WTC11 (cell line): ENCODE measurements around the gene EDC3. TPM values are rescaled to one million over a fixed set of nuclear protein-coding genes. Genes with fewer than 3 reads are reported as not detected.

Experiments
- ATAC-seq: fragments of 200-7000 bp; cut with Tn5 transposase; 2 replicates; pipeline ENCODE4 v1.10.0; 2021; ENCODE audit warnings: mild to moderate bottlenecking, moderate library complexity
- CTCF ChIA-PET: fragments of 300-600 bp; sonication (Branson Sonifier 250); formaldehyde crosslinking; loops from one replicate; lab custom pipeline; 2021; ENCODE audit warnings: antibody characterized with exemption; lab: Charles Lee
- POLR2A ChIA-PET: fragments of 350-600 bp; sonication (Branson Sonifier 250); formaldehyde crosslinking; loops from one replicate; lab custom pipeline; 2021; ENCODE audit warnings: antibody characterized with exemption; lab: Charles Lee
- DNase-seq: peaks from one replicate; pipeline ENCODE4 v3.0.0; 2021; ENCODE audit warnings: low spot score
- H3K27ac Mint-ChIP-seq: 2 replicates; pipeline ENCODE4 v1.8.0; 2021; ENCODE audit warnings: mixed read lengths
- H3K27me3 Mint-ChIP-seq: 2 replicates; pipeline ENCODE4 v1.8.0; 2021; ENCODE audit warnings: low read depth, mild to moderate bottlenecking, moderate library complexity, mixed read lengths
- H3K36me3 Mint-ChIP-seq: 2 replicates; pipeline ENCODE4 v1.8.0; 2021; ENCODE audit warnings: mixed read lengths
- H3K4me1 Mint-ChIP-seq: 2 replicates; pipeline ENCODE4 v1.8.0; 2022; ENCODE audit warnings: mixed read lengths
- H3K4me3 Mint-ChIP-seq: 2 replicates; pipeline ENCODE4 v1.8.0; 2021; ENCODE audit warnings: mild to moderate bottlenecking, moderate library complexity, mixed read lengths
- H3K9me3 Mint-ChIP-seq: 2 replicates; pipeline ENCODE4 v1.8.0; 2021; ENCODE audit warnings: mixed read lengths
- CDX4 ChIP-seq: fragments of 250-450 bp; sonication (Bioruptor Pico); IDR thresholded peaks from 2 replicates; pipeline ENCODE4 v1.9.0; 2021; ENCODE audit warnings: moderate library complexity, mild to moderate bottlenecking, inconsistent platforms, borderline replicate concordance
- EMX1 ChIP-seq: fragments of 250-450 bp; sonication (Bioruptor Pico); IDR thresholded peaks from 2 replicates; pipeline ENCODE4 v1.8.0; 2021; ENCODE audit warnings: mild to moderate bottlenecking
- ERG ChIP-seq: fragments of 250-450 bp; sonication (Bioruptor Pico); IDR thresholded peaks from 2 replicates; pipeline ENCODE4 v1.8.0; 2021; ENCODE audit warnings: mild to moderate bottlenecking
- ETV6 ChIP-seq: sonication (generic); formaldehyde crosslinking; IDR thresholded peaks from 2 replicates; pipeline ENCODE4 v1.8.1; 2022; ENCODE audit warnings: mild to moderate bottlenecking, missing genetic modification reagents
- FOXJ3 ChIP-seq: sonication (generic); formaldehyde crosslinking; IDR thresholded peaks from 2 replicates; pipeline ENCODE4 v1.9.0; 2021; ENCODE audit warnings: missing genetic modification reagents, mild to moderate bottlenecking, borderline replicate concordance
- FOXK1 ChIP-seq: sonication (generic); formaldehyde crosslinking; IDR thresholded peaks from 2 replicates; pipeline ENCODE4 v1.8.0; 2022; ENCODE audit warnings: mild to moderate bottlenecking, moderate library complexity, missing genetic modification reagents
- FOXP4 ChIP-seq: sonication (generic); formaldehyde crosslinking; IDR thresholded peaks from 2 replicates; pipeline ENCODE4 v1.8.0; 2022; ENCODE audit warnings: mild to moderate bottlenecking, missing genetic modification reagents
- GABPB1 ChIP-seq: sonication (generic); formaldehyde crosslinking; IDR thresholded peaks from 2 replicates; pipeline ENCODE4 v1.8.1; 2023; ENCODE audit warnings: mild to moderate bottlenecking, missing genetic modification reagents
- GRHL2 ChIP-seq: fragments of 250-450 bp; sonication (Bioruptor Pico); IDR thresholded peaks from 2 replicates; pipeline ENCODE4 v1.8.0; 2022; ENCODE audit warnings: mild to moderate bottlenecking, moderate library complexity; ENCODE audit not compliant: insufficient replicate concordance, severe bottlenecking
- GTF2I ChIP-seq: fragments of 250-450 bp; sonication (Bioruptor Pico); conservative IDR thresholded peaks from 2 replicates; pipeline ENCODE4 v1.4.0; 2021; ENCODE audit warnings: mild to moderate bottlenecking
- KAT7 ChIP-seq: sonication (generic); formaldehyde crosslinking; IDR thresholded peaks from 2 replicates; pipeline ENCODE4 v1.8.1; 2023; ENCODE audit warnings: missing genetic modification reagents, mild to moderate bottlenecking, borderline replicate concordance
- MAX ChIP-seq: sonication (generic); formaldehyde crosslinking; IDR thresholded peaks from 2 replicates; pipeline ENCODE4 v1.8.0; 2022; ENCODE audit warnings: mild to moderate bottlenecking, missing genetic modification reagents
- MYBL2 ChIP-seq: sonication (generic); formaldehyde crosslinking; IDR thresholded peaks from 2 replicates; pipeline ENCODE4 v1.8.1; 2023; ENCODE audit warnings: mild to moderate bottlenecking, moderate library complexity, missing genetic modification reagents
- NR1H2 ChIP-seq: sonication (generic); formaldehyde crosslinking; IDR thresholded peaks from 2 replicates; pipeline ENCODE4 v1.9.0; 2021; ENCODE audit warnings: mild to moderate bottlenecking, moderate library complexity, missing genetic modification reagents
- PREB ChIP-seq: sonication (generic); formaldehyde crosslinking; IDR thresholded peaks from 2 replicates; pipeline ENCODE4 v1.8.1; 2022; ENCODE audit warnings: mild to moderate bottlenecking, missing genetic modification reagents, moderate library complexity, borderline replicate concordance
- PRRX2 ChIP-seq: fragments of 250-450 bp; sonication (Bioruptor Pico); IDR thresholded peaks from 2 replicates; pipeline ENCODE4 v1.8.0; 2021; ENCODE audit warnings: mild to moderate bottlenecking
- TP53 ChIP-seq: sonication (generic); formaldehyde crosslinking; IDR thresholded peaks from 2 replicates; pipeline ENCODE4 v1.8.1; 2023; ENCODE audit warnings: mild to moderate bottlenecking, missing genetic modification reagents
- total RNA-seq: library from RNA; stranded (reverse); gene quantifications from 3 replicates; pipeline ENCODE4 v1.2.3, GENCODE V29; 2021
- TF ChIP-seq, protein P1 (sequence below): fragments of 250-450 bp; sonication (Bioruptor Pico); conservative IDR thresholded peaks from 2 replicates; pipeline ENCODE4 v1.9.0; 2021; ENCODE audit warnings: mild to moderate bottlenecking
- TF ChIP-seq, protein P2 (sequence below): sonication (generic); formaldehyde crosslinking; IDR thresholded peaks from 2 replicates; pipeline ENCODE4 v1.8.1; 2023; ENCODE audit warnings: mild to moderate bottlenecking, missing genetic modification reagents, moderate library complexity
- TF ChIP-seq, protein P3 (sequence below): sonication (generic); formaldehyde crosslinking; IDR thresholded peaks from 2 replicates; pipeline ENCODE4 v1.8.1; 2023; ENCODE audit warnings: mild to moderate bottlenecking, missing genetic modification reagents
- TF ChIP-seq, protein P4 (sequence below): sonication (generic); formaldehyde crosslinking; IDR thresholded peaks from 2 replicates; pipeline ENCODE4 v1.8.1; 2022; ENCODE audit warnings: missing genetic modification reagents, borderline replicate concordance

The EDC3 gene
- total RNA-seq, 1 experiment from 2014 or later = 54.7 TPM

- TF ChIP-seq, protein P1, sequence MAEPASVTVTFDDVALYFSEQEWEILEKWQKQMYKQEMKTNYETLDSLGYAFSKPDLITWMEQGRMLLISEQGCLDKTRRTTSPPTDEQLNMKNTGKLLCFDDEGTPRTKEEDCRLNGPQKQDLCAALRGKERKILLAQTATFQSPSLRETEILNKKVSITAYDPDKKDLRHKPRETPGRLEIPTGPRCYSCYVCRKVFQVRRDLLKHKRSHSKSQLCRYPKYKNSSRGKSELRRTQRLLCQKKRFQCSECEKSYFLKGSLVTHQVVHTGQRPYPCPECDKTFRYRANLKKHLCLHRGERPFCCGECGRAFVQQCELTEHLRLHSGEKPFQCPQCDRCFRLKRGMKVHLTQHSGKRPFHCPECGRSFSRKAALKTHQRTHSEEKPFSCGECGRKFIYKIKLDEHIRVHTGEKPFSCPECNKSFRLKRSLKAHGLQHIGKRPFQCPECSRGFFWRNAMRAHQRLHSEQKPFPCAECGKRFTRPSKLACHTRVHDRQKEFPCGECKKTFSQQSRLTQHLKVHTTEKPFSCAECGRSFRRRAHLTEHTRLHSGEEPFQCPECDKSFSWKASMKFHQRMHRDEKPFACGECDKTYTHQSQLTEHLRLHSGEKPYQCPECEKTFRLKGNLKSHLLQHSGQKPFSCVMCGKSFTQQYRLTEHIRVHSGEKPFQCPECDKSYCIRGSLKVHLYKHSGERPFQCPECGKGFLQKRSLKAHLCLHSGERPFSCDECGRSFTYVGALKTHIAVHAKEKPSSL (CRISPR knock-in tag) = no peak
- TF ChIP-seq, protein P2, sequence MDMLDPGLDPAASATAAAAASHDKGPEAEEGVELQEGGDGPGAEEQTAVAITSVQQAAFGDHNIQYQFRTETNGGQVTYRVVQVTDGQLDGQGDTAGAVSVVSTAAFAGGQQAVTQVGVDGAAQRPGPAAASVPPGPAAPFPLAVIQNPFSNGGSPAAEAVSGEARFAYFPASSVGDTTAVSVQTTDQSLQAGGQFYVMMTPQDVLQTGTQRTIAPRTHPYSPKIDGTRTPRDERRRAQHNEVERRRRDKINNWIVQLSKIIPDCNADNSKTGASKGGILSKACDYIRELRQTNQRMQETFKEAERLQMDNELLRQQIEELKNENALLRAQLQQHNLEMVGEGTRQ (CRISPR knock-in tag) = no peak
- no peak for TF ChIP-seq KAT7 (CRISPR knock-in tag)
- no peak for TF ChIP-seq NR1H2 (CRISPR knock-in tag)
- no peak for TF ChIP-seq ETV6 (CRISPR knock-in tag)
- no peak for TF ChIP-seq FOXJ3 (CRISPR knock-in tag)
- TF ChIP-seq MYBL2 = no peak
- TF ChIP-seq, all 79 proteins: peak for 0
Measured at GRCh38 chr15:74664028-74664616, 31.7 kb downstream of the EDC3 start (continued).

- ChIA-PET POLR2A (interaction anchor here (1.2 kb wide), 1 partner anchor 97 kb away, joined by 3 read pairs; no protein-coding TSS in a partner anchor), CTCF (interaction anchor here (0.5 to 3.9 kb wide), 6 partner anchors 10 to 107 kb away, joined by 3 to 24 read pairs (median 5); no protein-coding TSS in a partner anchor)
- H3K27ac Mint-ChIP-seq = peak overlapping the region; percentile 57; the same call in 1 of the 2 replicates
- no peaks in the 10 kb centered on the region for H3K9me3 Mint-ChIP-seq
- H3K4me1 Mint-ChIP-seq = peaks cover 4% of the 10 kb centered on the region; the same call in 1 of the 2 replicates
- no peak for DNase-seq
- H3K36me3 Mint-ChIP-seq = peaks cover 4% of the 10 kb centered on the region
- no peaks in the 10 kb centered on the region for H3K27me3 Mint-ChIP-seq
- H3K4me3 Mint-ChIP-seq = no peak overlapping the region
- ATAC-seq = no peak
- no peak for TF ChIP-seq GTF2I
- TF ChIP-seq PREB (CRISPR knock-in tag) = no peak
- TF ChIP-seq, protein P3, sequence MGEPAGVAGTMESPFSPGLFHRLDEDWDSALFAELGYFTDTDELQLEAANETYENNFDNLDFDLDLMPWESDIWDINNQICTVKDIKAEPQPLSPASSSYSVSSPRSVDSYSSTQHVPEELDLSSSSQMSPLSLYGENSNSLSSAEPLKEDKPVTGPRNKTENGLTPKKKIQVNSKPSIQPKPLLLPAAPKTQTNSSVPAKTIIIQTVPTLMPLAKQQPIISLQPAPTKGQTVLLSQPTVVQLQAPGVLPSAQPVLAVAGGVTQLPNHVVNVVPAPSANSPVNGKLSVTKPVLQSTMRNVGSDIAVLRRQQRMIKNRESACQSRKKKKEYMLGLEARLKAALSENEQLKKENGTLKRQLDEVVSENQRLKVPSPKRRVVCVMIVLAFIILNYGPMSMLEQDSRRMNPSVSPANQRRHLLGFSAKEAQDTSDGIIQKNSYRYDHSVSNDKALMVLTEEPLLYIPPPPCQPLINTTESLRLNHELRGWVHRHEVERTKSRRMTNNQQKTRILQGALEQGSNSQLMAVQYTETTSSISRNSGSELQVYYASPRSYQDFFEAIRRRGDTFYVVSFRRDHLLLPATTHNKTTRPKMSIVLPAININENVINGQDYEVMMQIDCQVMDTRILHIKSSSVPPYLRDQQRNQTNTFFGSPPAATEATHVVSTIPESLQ = no peak
- no peak for TF ChIP-seq ERG
- no peak for TF ChIP-seq CDX4 (CRISPR knock-in tag)
- TF ChIP-seq GRHL2 (CRISPR knock-in tag) = no peak
- no peak for TF ChIP-seq TP53 (CRISPR knock-in tag)
- TF ChIP-seq FOXK1 = no peak
- no peak for TF ChIP-seq PRRX2 (CRISPR knock-in tag)
- TF ChIP-seq, protein P4, sequence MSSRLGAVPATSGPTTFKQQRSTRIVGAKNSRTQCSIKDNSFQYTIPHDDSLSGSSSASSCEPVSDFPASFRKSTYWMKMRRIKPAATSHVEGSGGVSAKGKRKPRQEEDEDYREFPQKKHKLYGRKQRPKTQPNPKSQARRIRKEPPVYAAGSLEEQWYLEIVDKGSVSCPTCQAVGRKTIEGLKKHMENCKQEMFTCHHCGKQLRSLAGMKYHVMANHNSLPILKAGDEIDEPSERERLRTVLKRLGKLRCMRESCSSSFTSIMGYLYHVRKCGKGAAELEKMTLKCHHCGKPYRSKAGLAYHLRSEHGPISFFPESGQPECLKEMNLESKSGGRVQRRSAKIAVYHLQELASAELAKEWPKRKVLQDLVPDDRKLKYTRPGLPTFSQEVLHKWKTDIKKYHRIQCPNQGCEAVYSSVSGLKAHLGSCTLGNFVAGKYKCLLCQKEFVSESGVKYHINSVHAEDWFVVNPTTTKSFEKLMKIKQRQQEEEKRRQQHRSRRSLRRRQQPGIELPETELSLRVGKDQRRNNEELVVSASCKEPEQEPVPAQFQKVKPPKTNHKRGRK = no peak
- no peak for TF ChIP-seq EMX1 (CRISPR knock-in tag)
- no peak for TF ChIP-seq GABPB1 (CRISPR knock-in tag)
- TF ChIP-seq FOXP4 (CRISPR knock-in tag) = no peak
- no peak for TF ChIP-seq MAX (CRISPR knock-in tag)
Measured at GRCh38 chr15:74663303-74664027, 32.4 kb downstream of the EDC3 start.
